Smooth muscle cell of the pulmonary artery (primary cell): Measurements from ENCODE around the gene TMOD1. TPM values are rescaled to one million over a fixed set of nuclear protein-coding genes. Genes with fewer than 3 reads are reported as not detected.

ENCODE experiments used
- total RNA-seq: library from RNA; depleted of rRNA; stranded (reverse); fragments of >200 nt; gene quantifications from 2 replicates; pipeline ENCODE4 v1.2.3, GENCODE V29; 2014

TMOD1 gene
- total RNA-seq, result 0.69 and 1.1 TPM in 2 replicates

DNA sequence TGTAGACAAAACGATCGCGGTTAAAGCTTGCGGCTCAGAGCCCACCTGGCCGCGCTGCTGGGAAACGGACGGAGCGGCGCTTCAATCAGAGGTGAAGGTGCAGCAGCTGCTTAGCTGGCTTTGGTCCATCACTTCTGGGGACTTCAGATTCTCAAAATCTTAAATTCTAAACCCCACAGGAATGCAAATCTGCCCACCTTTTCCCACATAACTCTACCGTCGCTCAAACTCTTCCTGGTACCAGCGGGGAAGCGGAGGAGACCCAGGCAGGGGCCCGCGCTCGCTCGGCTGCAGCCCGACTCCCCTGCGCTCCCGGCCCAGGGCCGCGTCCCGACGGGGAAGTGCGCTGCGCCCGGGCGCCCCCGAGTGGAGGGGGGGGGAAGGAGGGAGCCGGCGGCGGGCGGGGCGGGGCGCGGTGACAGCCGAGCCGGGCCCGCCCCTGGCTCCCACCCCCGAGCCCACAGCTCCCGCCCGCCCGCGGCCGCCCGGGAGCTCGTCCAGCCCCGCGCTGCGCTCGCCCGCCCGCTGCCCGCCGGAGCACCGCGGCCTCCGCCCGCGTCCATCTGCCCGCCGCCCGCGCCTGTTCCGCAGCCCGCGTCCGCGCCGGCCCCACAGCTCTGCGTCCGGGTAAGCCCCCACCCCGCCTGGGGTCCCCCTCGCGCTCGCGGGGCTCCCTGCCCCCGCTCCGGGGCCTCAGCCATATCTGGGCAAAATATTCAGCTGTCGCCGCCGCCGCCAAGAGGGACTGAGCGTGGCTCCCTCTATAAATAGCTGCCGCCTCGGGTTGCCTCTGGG lies at the start of gene TMOD1:
TSS of gene TMOD1 (plus strand) at position 490 of the 795 bp plus-strand sequence. CDS start 22,523 bp downstream, outside the sequence.

DNA sequence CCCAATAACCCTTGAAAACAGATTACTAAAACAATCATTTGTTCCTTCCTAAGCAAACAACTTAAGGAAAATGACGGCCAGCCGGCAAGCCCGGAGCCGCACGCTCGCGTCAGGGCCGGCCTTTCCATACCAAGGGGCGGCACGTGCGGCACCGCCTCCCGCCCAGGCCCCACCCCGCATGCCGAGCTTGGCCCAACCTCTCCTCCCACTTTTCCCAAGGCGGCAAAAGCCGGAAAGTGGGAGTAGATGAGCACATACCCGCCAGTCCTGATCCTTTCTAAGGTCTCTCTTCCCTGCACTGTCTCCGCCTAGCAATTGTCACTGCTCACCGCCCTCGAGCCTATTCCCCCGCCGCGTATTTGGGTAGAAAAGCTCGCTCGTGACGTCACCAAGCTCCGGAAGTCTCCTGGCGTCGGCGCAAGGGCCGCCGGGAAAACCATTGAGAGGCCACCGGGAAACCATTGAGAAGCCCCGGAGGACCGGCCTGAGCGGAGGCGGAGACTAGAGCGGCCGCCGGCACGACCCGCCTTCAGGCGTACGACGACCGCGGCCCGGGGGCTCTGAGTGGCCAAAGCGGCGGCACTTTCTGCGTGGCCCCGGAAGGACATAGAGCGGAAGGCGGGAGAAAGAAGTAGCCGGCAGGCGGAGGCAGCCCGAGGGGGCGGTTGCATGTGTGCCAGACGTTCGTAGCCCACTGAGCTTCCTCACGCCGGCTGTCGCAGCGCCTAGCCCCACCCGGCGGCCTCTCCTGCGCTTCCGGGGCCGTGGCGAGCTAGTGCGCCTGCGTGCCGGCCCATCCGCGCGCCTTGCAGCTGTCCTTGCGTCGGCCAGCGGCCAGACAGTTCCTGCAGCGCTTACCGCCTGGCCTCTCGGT lies 131.8 kb downstream of the TMOD1 start, which contains the start of the genes NCBP1 and TSTD2:
TSS of gene NCBP1 (plus strand) at position 837 of the 874 bp plus-strand sequence. CDS start 61 bp downstream, outside the sequence.
TSS of gene TSTD2 (minus strand) at position 384 of the 874 bp plus-strand sequence. CDS start 5,806 bp downstream, outside the sequence.

Other genes with a start within 250 kb of the TMOD1 start
- 0.76 and 2.4 TPM in 2 replicates for gene CCDC180, start 194.0 kb upstream of the TMOD1 start, total RNA-seq
- gene TDRD7, start 89.6 kb upstream of the TMOD1 start, total RNA-seq, result 9.2 and 9.8 TPM in 2 replicates
- gene TSTD2, start 131.7 kb downstream of the TMOD1 start, total RNA-seq, result 17.3 and 21.4 TPM in 2 replicates
- 34.8 and 37.2 TPM in 2 replicates for gene NCBP1, start 132.2 kb downstream of the TMOD1 start, total RNA-seq
- 5.2 and 6.2 TPM in 2 replicates for gene XPA, start 195.7 kb downstream of the TMOD1 start, total RNA-seq